Stimulated activated CD4-positive, alpha-beta T cell treated with anti-CD3 and anti-CD28 coated beads, Interleukin-2, amount 100 ng/mL, for 24 hours (primary cell): ENCODE results near the gene TBX15.

Experiments used
- DNase-seq, 2 donors: peaks; one replicate each; pipeline ENCODE4 v3.0.0-alpha.2; 2020

Gene TBX15

DNA sequence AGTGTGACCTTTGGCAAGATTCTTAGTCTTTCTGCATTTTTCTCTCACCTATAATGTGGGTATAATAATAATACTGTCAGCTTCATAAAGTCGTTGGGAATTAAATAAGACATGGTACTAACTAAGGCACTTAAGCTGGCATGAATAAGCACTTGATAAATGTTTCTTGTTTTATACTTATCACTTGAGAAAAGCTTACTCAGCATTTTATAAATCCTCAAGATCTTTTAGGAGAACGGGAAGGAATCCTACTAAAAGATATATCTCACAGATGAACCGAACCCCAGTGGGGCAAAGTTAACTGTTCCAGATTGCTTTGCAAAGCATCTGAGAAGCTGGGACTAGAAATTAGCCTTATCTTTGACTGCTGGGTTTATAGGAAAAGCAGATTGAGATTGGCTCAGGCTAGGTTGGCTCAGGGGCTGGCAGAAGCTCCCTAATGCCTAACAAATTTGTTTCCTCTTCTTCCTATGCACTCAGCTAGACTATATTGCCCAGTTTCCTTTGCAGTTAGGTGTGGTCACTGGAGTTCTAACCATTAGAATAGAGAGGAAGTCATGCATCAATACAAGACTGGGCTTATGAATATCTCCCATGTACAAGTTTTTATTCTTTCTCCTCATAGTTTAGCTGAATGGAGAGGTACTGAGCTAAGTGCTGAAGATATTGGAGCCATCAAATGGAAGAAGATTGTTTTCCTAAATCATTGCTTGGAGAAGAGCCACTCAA, 110.3 kb downstream of the TBX15 start:
- no peak for DNase-seq

DNA sequence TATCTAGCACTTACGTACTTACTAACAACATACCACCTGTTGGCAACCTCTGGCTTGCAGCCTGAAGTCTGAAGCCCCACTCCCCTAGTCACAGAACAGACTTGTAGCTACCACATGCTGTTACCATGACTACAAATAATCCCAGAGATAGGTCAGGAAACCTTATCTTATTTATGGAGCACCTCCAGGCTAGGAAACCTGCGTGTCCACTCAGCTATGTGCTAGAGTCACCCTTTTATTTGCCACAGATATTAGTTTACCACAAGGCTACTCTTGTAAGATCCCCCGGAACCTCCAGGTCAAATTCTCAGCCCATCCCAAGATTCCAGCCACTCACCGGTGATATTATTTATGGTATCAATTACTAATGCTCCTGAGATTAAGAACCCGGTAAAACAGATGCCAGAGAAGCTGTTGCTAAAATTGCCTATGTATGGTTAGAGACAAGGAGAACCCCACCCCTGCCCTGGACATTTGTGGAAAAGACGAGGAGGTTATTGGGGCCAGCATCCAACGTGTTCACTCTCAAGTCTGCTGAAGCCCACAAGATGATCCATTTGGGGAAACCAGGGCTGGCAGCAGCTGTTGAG, 116.5 kb downstream of the TBX15 start:
- no peak for DNase-seq

DNA sequence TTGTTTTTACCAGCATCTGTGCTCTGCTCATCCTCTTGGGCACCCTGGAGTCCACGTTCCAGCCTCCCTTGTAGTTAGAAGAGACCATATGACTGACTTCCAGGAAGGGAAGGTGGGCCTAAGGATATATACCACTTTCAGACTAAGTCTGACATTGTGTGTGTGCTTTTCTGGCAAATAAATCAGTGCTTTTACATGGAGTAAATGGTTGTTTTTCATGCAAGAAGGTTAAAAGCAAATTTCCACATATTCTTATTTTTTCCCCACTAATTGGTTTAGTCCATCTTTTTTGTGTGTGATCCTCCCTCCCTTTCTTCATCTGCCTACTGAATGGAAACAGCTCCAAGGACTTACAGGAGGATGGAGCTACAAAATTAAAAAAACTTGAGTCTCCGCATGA, 119.8 kb downstream of the TBX15 start:
- no peak for DNase-seq

DNA sequence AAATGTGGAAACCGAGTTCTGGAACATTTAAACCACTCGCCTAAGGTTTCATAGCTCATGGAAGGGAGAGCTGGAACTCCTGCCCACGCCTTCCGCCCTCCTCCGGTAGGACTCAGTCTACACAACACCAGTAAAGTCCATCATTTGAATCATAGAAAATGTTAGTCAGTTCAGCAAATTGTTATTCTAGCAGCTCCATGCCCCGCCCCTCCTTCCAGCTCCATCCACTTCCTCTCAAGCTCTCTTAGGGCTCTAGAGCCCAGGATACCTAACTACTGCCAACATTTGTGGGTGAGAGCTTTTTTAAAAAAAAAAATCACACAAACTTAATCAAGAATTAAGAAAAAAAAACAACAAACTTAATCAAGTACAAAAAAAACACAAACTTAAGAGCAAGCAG, 121.8 kb downstream of the TBX15 start:
- DNase-seq, result no peak

DNA sequence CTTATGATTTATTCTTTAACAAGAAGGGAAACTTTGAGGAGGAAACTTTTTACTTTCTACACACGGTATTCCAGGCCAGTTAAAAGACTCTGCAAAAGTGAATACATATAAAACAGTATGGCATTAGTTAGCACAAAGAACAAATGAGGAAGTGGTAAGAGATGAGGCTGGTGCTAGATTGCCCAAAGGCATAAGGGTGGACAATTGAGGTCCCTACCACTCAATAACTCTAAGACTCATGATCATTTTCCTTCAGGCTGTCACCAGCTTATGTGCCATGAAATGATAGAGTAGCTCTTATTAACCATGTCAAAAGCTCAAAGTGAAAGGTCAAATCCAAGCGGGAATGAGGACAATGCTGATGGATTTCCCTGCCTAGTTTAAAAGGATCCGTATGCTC, 124.5 kb downstream of the TBX15 start:
- no peak for DNase-seq

DNA sequence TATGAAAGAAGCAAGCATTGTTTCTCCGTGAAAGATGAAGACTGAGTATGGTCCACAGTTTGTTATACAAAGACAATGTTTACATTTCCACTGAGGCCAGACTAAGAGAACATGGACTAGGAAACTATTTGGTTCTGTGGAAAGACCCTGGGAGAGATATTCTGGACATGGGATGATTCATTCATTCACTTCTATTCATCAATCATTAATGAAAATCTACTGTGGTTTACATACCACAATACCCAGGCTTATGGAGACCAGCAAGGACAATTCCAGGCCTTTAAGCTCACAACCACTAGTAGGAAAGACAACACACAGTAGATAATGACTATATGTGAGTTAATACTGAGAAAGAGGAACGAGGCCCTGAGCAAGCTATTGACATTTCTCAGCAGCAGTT, 125.4 kb downstream of the TBX15 start:
- DNase-seq, result no peak

DNA sequence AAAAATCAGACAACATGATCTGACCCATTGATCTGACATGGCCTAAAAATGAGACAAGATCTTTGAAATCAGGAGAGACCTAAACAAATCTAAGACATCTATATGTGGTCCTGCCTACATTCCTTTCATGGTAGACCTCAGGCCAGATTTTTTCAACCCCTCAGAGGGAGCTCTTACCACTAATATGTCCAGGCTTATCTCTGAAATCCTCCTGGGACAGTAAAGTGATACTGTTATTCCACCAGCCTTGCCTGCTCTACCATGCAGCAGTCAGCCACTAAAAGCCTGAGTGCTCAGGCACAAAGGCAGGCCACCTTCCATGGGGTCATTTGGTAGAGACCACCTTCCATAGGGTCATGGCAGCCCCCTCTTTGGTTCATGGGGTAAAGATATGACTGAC, 126.9 kb downstream of the TBX15 start:
- DNase-seq, result no peak

DNA sequence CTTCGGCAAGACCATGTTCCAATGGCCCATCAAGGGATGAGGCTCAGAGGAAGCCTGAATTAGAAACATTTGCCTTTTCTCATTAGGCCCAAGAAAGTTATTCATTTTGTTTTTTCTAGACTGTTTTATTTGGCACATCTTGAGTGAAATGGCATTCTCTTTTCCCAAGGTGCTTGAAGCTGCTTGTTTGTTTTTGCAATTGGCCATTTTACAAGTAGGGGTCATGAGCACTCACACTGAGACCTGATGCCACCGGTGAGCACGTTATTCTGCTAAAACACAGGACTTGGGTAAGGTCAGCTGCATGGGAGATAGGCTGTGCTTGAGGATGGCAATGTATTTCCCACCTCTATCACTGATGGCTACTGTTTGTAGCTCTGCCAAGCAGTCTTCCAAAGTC, 128.1 kb downstream of the TBX15 start:
- DNase-seq, result no peak

DNA sequence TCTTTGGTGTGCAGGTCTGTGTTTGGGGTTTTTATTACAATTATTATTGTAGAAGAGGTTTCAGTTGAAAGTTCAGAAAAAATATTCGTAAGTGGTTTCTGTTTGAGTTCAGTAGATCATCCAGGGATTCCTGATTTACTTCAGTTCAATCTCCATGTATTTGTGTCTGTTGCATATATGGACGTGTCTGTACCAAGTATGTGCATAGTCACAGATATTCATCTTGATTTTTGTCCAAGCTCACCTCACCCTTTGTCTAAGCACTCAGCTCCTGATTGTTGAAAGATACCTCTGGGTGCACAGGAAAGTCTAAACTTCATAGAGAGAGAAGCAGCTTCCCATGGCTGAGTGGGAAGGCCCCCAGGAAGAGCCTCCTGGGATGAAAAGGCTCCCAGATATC, 141.7 kb downstream of the TBX15 start:
- no peak for DNase-seq

DNA sequence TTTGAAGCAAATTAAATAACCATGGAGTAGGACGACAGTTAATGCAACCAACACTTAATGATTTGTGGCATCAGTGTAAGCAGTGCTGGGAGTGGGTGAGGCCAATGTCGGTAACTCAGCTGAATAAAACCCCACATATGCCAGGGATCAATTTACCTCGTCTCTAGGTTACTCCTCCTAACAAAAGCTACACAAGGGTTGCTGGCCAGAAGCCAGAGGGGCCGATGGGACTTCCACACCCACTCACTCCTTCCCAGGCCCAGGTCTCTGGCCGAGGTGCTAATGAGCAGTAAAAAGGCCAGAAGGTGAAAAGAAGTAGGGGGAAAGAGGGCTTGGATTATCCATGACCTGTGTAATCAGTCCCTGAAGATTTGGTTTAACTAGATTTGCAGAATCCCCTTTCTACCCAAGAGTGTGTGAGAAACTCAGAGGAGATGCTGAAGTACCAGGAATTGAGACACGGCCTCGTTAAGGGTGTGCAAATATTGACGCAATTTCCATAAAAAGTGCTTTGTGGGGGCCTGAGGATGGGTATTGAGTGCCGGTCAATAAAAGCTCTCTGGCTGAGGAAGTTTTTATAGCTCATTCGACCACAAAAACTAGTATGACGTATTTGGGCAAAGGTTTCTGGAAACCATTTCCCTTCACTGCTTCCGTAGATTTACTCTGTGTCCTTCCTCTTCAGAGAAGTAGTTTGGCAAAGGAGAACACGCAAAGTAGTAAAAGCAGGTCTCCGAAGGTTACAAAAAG, 145.5 kb downstream of the TBX15 start:
- no peak for DNase-seq

DNA sequence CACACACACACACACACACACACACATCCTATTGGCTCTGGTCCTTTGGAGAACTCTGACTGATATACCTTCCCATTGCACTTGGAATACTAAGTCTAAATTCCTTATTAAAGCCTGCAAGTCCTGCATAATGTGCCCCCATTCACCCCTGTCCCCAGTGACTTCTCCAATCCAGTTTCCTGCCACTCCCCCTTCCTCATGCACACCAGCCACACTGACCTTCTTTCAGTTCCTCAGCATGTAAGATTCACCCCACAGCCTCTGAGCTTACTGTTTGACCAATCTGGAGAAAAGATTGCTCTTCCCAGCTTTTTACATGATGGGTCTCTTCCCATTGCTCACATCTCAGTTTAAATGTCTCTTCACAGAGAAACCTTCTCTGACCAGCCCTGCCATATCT, 146.6 kb downstream of the TBX15 start:
- no peak for DNase-seq
